ENCODE results near the gene LRRC4C.
"Not testable (repeated sequence)": the region's sequence is repeated elsewhere in the genome, so short reads cannot be mapped to it uniquely, and the experiment has no call there.

LRRC4C gene

DNA sequence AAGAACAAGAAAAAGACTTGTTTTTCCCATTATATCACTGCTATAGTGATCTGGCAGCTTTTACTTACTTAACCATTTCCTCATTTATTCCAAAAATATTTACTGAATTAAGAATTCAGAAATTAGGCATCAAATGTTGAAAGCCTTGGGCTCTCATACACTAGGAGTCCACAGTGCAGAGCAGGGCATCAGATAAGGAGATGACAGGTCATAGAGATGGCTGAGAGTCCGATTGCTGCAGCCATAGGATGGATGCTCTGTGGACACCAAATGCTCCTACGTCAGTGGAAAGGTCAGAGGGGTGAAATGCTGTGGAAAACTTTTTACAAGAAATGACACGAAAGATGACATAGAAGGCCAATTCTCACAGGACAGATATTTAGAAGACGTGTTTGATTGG is 771.1 kb downstream of the LRRC4C start:
- no peak for DNase-seq (ENCODE audit: low read depth)

DNA sequence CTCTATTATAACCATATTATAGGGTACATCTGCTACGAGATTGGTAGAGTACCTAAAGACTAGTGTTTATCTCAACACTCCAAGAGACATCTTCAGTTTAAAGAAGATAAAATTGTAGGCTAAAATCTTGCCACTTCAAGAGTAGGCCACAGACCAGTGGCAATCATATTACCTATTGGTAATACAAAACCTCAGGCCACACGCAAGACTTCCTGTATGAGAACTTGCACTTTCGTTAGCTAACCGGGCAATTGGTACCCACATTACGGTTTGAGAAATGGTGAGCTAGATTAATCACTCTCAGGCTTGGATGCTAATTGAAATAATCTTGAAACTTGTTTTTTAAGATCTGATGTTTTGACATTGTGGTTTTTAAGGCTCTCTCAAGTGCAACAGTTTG is 772.7 kb downstream of the LRRC4C start:
- DNase-seq (ENCODE audit: low read depth) = no peak

GRCh38 chr11:40683010-40683409 is 776.4 kb downstream of the LRRC4C start:
- DNase-seq (ENCODE audit: low read depth) = no peak

DNA sequence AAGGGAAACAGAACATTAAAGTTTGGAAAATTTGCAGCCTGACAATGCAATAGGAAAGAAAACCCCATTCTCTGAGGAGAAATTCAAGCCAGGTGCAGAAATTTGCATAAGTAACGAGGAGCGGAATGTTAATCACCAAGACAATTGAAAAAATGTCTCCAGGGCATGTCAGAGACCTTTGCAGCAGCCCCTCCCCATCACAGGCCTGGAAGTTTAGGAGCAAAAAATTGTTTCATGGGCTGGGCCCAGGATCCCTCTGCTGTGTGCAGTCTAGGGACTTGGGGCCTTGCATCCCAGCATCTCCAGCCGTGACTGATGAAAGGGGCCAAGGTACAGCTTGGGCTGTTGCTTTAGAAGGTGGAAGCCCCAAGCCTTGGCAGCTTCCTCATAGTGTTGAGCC is 780.2 kb downstream of the LRRC4C start:
- DNase-seq (ENCODE audit: low read depth) = no peak

GRCh38 chr11:40647295-40647694 is 812.2 kb downstream of the LRRC4C start:
- DNase-seq (ENCODE audit: low read depth) = no peak

DNA sequence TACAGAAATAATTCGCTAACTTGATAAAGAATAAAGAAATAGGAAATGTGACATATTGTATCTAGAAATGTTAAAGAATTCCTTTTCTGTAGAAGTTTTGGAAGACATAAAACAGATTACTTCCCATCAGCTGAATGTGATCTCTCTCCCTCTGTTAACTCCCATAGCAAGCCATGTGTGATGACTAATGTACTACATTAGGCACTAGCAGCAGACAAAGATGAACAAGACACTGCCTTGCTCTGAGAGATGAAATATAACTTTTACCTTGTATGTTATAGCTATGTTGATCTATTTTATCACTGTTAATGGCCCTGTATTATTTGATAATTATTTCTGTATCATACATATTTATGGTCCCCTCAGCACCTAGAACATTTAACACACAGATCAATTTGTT is 817.2 kb downstream of the LRRC4C start:
- no peak for DNase-seq (ENCODE audit: low read depth)

GRCh38 chr11:40619654-40620053 is 839.8 kb downstream of the LRRC4C start:
- DNase-seq (ENCODE audit: low read depth) = no peak

DNA sequence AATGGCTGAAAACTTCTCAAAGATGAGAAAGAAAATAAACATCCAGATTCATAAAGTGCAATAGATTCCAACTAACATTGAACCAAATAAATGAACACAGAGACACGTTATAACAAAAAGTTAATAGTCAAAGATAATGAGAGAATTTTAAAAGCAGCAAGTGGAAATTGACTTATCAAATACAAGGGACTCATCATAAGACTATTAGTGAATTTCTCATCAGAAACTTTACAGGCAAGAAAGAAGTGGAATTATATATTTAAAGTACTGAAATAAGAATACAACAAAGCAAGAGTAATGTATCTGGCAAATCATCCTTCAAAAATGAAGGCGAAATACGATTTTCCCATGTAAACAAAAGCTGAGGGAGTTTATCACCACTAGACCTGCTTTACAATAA is 852.7 kb downstream of the LRRC4C start:
- no peak for DNase-seq (ENCODE audit: low read depth)

- no peak for DNase-seq (ENCODE audit: low read depth)
Observed at GRCh38 chr11:40602866-40603552, 856.4 kb downstream of the LRRC4C start.

DNA sequence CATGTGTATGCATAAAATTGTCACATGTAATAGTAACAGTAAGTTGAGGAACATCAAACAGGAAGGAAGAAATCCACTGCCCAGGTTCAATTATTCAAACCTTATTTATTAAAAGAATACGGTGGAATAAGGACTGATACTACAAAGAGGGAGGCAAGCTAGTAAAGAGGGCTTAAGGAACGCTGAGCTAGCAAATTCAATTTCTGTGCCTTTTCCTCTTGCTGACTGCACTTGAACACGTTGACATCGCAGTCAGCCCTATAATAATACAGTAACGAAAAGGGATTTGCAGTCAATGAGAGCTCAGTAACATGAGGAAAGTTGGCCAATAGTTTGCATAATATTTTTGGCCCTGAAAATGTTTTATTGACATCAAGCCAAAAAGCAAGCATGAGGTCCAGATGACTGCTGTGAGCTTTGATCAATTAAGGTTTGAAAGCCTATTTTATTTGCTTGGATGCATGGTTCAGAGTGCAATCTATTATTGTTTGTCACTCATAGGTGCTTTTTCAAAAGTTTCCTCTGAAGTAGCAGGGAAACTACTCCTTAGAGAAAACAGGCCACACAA is 861.8 kb downstream of the LRRC4C start:
- no peak for DNase-seq (ENCODE audit: low read depth)

GRCh38 chr11:40573254-40573891 is 886.1 kb downstream of the LRRC4C start:
- no peak for DNase-seq (ENCODE audit: low read depth)

- no peak for DNase-seq (ENCODE audit: low read depth)
Observed at GRCh38 chr11:40569947-40570531, 889.4 kb downstream of the LRRC4C start.

- no peak for DNase-seq (ENCODE audit: low read depth)
Observed at GRCh38 chr11:40567392-40567791, 892.1 kb downstream of the LRRC4C start.

GRCh38 chr11:40544162-40544561 is 915.3 kb downstream of the LRRC4C start:
- no peak for DNase-seq (ENCODE audit: low read depth)

GRCh38 chr11:40542821-40543220 is 916.6 kb downstream of the LRRC4C start:
- no peak for DNase-seq (ENCODE audit: low read depth)

GRCh38 chr11:40537734-40538133 is 921.7 kb downstream of the LRRC4C start:
- no peak for DNase-seq (ENCODE audit: low read depth)

GRCh38 chr11:40522080-40522479 is 937.4 kb downstream of the LRRC4C start:
- DNase-seq (ENCODE audit: low read depth) = not testable (repeated sequence)

DNA sequence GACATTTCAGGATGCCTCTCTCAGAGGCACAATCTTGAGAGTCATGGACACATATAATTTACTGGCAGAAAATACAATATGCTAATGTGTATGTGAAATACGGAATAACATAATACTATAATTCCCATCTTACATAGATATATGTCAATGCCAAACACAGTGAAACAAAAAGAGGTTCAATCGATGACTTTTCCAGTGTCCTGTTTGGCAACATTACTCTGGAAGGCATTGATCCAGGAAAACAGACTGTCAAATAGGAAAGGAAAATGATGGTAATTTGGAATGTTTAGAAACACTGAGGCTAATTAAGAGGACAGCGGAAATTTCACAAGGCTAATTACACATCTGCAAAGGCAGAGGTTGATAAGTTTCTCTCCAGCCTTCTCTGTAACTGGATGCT is 942.3 kb downstream of the LRRC4C start:
- DNase-seq (ENCODE audit: low read depth) = no peak

- no peak for DNase-seq (ENCODE audit: low read depth)
Observed at GRCh38 chr11:40514124-40514523, 945.3 kb downstream of the LRRC4C start.

GRCh38 chr11:40513281-40513680 is 946.2 kb downstream of the LRRC4C start:
- no peak for DNase-seq (ENCODE audit: low read depth)

DNA sequence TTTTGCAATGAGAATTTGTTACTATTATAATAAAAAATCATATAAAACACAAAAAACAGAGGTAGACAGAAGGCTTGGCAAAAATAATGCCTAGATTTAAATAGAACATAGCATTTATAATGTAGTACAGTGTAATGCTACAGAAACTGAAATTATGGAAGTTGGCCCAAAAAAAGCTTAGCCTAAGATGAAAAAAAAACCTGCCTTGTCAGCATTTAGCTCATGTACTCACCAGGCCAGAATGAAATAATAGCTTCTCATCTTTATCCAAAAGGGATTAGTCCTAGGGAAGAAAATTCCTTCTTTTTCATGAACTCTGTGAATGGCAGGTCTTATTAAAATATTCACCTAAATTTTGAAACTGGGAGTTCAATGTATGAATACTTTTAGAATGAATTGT is 951.1 kb downstream of the LRRC4C start:
- DNase-seq (ENCODE audit: low read depth) = no peak

GRCh38 chr11:40506226-40506625 is 953.2 kb downstream of the LRRC4C start:
- no peak for DNase-seq (ENCODE audit: low read depth)

DNA sequence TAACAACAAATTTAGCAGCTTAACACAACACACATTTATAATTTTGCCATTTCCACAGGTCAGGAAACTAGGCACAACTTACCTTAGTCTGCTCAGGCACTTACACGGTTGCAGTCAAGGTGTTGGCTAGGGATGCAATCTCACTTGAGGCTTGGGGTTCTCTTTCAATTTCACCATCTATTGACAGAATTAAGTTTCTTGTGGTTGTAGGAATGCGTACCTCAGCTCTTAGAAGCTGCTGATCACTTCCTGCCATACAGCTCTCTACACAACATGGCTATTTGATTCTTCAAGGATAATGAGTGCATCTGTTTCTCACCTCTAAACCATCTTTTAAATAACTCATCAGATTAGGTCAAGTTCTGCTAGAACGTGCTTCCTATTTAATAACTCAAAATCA is 968.1 kb downstream of the LRRC4C start:
- no peak for DNase-seq (ENCODE audit: low read depth)
